A549 (cell line): Measurements from ENCODE around the gene DPY19L3. TPM values are rescaled to one million over a fixed set of nuclear protein-coding genes. Genes with fewer than 3 reads are reported as not detected.

Experiments used
- ATAC-seq, 2 experiments: fragments of 200-7000 bp in 1 of 2; fragments of >200 bp in 1 of 2; cut with Nextera tagmentation in 1 of 2; cut with Tn5 transposase in 1 of 2; 3 replicates each; pipeline versions ENCODE4 v1.8.0 to v1.9.1; 2018 to 2020; ENCODE audit warnings: mild to moderate bottlenecking in 1 of 2, moderate library complexity in 1 of 2
- CTCF ChIA-PET: fragments of 300-600 bp; sonication (Branson Sonifier 250); formaldehyde crosslinking; extraction: SDS; loops from one replicate; lab custom pipeline; 2021; ENCODE audit warnings: antibody characterized with exemption, inconsistent platforms; lab: Yijun Ruan, JAX
- POLR2A ChIA-PET: fragments of 350-600 bp; formaldehyde crosslinking; extraction: SDS; loops from one replicate; lab custom pipeline; 2021; ENCODE audit warnings: antibody characterized with exemption, inconsistent platforms; lab: Yijun Ruan, JAX
- DNase-seq, 2 experiments: peaks; one replicate each; pipeline versions ENCODE4 v3.0.0 to v3.0.0-alpha.2; 2011 to 2016; ENCODE audit warnings: low read depth in 1 of 2, low spot score in 1 of 2
- FAIRE-seq: peaks from 2 replicates; lab custom pipeline; 2011; peaks lifted over from hg19 to GRCh38; lab: Jason Lieb, UNC
- H3K27ac ChIP-seq, 2 experiments: fragments of >200 bp; sonication (Bioruptor Twin); formaldehyde crosslinking; 3 replicates each; pipeline ENCODE4 v1.5.1; 2016 to 2017
- H3K4me1 ChIP-seq: fragments of >200 bp; sonication (Bioruptor Twin); formaldehyde crosslinking; 3 replicates; pipeline ENCODE4 v1.6.1; 2016
- H3K4me2 ChIP-seq: fragments of >200 bp; sonication (Bioruptor Twin); formaldehyde crosslinking; 3 replicates; pipeline ENCODE4 v1.6.1; 2016
- H3K4me3 ChIP-seq: fragments of >200 bp; sonication (Bioruptor Twin); formaldehyde crosslinking; 3 replicates; pipeline ENCODE4 v1.5.1; 2016
- H3K9me3 ChIP-seq: fragments of >200 bp; sonication (Bioruptor Twin); formaldehyde crosslinking; 3 replicates; pipeline ENCODE4 v1.6.1; 2016
- ATOH8 ChIP-seq: fragments of 250-450 bp; sonication (Bioruptor Pico); IDR thresholded peaks from 2 replicates; pipeline ENCODE4 v1.5.0; 2020; ENCODE audit warnings: low read depth, mild to moderate bottlenecking, moderate library complexity
- BHLHE40 ChIP-seq: IDR thresholded peaks from 2 replicates; pipeline ENCODE4 v1.6.1; 2012; ENCODE audit warnings: low read depth, low read length, inconsistent platforms
- CBX2 ChIP-seq: fragments of 200-600 bp; sonication (generic); IDR thresholded peaks from 2 replicates; pipeline ENCODE4 v1.6.1; 2016; ENCODE audit warnings: low read depth, mild to moderate bottlenecking, borderline replicate concordance
- CBX8 ChIP-seq: fragments of 200-600 bp; sonication (generic); IDR thresholded peaks from 2 replicates; pipeline ENCODE4 v1.6.1; 2016
- CEBPB ChIP-seq, 2 experiments: fragments of >200 bp in 1 of 2; sonication (Bioruptor Twin) in 1 of 2; formaldehyde crosslinking in 1 of 2; IDR thresholded peaks; 2 replicates each; pipeline ENCODE4 v1.6.1; 2012 to 2016
- EHF ChIP-seq: fragments of 250-450 bp; sonication (Bioruptor Pico); IDR thresholded peaks from 2 replicates; pipeline ENCODE4 v1.5.0; 2020; ENCODE audit warnings: mild to moderate bottlenecking
- EHMT2 ChIP-seq: fragments of 200-600 bp; sonication (generic); IDR thresholded peaks from 2 replicates; pipeline ENCODE4 v1.6.1; 2016; ENCODE audit warnings: antibody characterized with exemption, low read depth, mild to moderate bottlenecking, moderate library complexity
- EP300 ChIP-seq, 2 experiments: fragments of >200 bp; sonication (Bioruptor Twin); formaldehyde crosslinking; IDR thresholded peaks; 2 replicates in 1 of 2; 3 replicates in 1 of 2; pipeline ENCODE4 v1.6.1; 2016 to 2017
- ESRRA ChIP-seq: fragments of 150-350 bp; IDR thresholded peaks from 2 replicates; pipeline ENCODE4 v1.6.1; 2014; ENCODE audit warnings: mild to moderate bottlenecking, low read length, borderline replicate concordance
- FOSL2 ChIP-seq, 2 experiments: fragments of 450-650 bp in 1 of 2; fragments of >200 bp in 1 of 2; sonication (Bioruptor Twin) in 1 of 2; formaldehyde crosslinking; IDR thresholded peaks; 2 replicates each; pipeline versions ENCODE4 v1.5.0 to v1.6.1; 2016 to 2020; ENCODE audit warnings: mild to moderate bottlenecking in 1 of 2, moderate library complexity in 1 of 2
- HEYL ChIP-seq: fragments of 250-450 bp; sonication (Bioruptor Pico); IDR thresholded peaks from 2 replicates; pipeline ENCODE4 v1.8.0; 2021; ENCODE audit warnings: mild to moderate bottlenecking, moderate library complexity
- HOXA7 ChIP-seq: fragments of 250-450 bp; sonication (Bioruptor Pico); IDR thresholded peaks from 2 replicates; pipeline ENCODE4 v1.5.0; 2020; ENCODE audit warnings: mild to moderate bottlenecking, moderate library complexity
- HOXB13 ChIP-seq: fragments of 250-450 bp; sonication (Bioruptor Pico); IDR thresholded peaks from 2 replicates; pipeline ENCODE4 v1.5.0; 2020; ENCODE audit warnings: low read depth, mild to moderate bottlenecking, moderate library complexity
- HOXB5 ChIP-seq: fragments of 250-450 bp; sonication (Bioruptor Pico); IDR thresholded peaks from 2 replicates; pipeline ENCODE4 v1.5.0; 2020; ENCODE audit warnings: mild to moderate bottlenecking, moderate library complexity
- JUN ChIP-seq, 2 experiments: fragments of >200 bp; sonication (Bioruptor Twin); formaldehyde crosslinking; IDR thresholded peaks; 2 replicates in 1 of 2; 3 replicates in 1 of 2; pipeline ENCODE4 v1.6.1; 2016 to 2017
- KDM1A ChIP-seq: fragments of 200-600 bp; sonication (generic); IDR thresholded peaks from 2 replicates; pipeline ENCODE4 v1.6.1; 2016; ENCODE audit warnings: low read depth, mild to moderate bottlenecking
- MAFK ChIP-seq: fragments of 450-650 bp; IDR thresholded peaks from 2 replicates; pipeline ENCODE4 v1.6.1; 2014; ENCODE audit not compliant: partially characterized antibody
- MAZ ChIP-seq: fragments of 150-350 bp; IDR thresholded peaks from 2 replicates; pipeline ENCODE4 v1.6.1; 2014; ENCODE audit warnings: antibody characterized with exemption, low read depth, low read length, borderline replicate concordance
- NR3C1 ChIP-seq: fragments of >200 bp; sonication (Bioruptor Twin); formaldehyde crosslinking; IDR thresholded peaks from 3 replicates; pipeline ENCODE4 v1.6.1; 2017
- PHF8 ChIP-seq: fragments of 200-600 bp; sonication (generic); IDR thresholded peaks from 2 replicates; pipeline ENCODE4 v1.6.1; 2016; ENCODE audit warnings: low read depth, mild to moderate bottlenecking, antibody characterized with exemption, moderate library complexity, borderline replicate concordance
- RARB ChIP-seq: fragments of 250-450 bp; sonication (Bioruptor Pico); IDR thresholded peaks from 2 replicates; pipeline ENCODE4 v1.8.0; 2021; ENCODE audit warnings: mild to moderate bottlenecking, moderate library complexity
- SREBF2 ChIP-seq: fragments of 450-650 bp; IDR thresholded peaks from 2 replicates; pipeline ENCODE4 v1.6.1; 2014; ENCODE audit warnings: mild to moderate bottlenecking, moderate library complexity
- TFCP2L1 ChIP-seq: fragments of 250-450 bp; sonication (Bioruptor Pico); IDR thresholded peaks from 2 replicates; pipeline ENCODE4 v1.5.0; 2021; ENCODE audit warnings: mild to moderate bottlenecking
- ZC3H11A ChIP-seq: fragments of 450-650 bp; IDR thresholded peaks from 2 replicates; pipeline ENCODE4 v1.6.1; 2014; ENCODE audit warnings: antibody characterized with exemption, mild to moderate bottlenecking
- ZFP36 ChIP-seq: fragments of 450-650 bp; IDR thresholded peaks from 2 replicates; pipeline ENCODE4 v1.6.1; 2014; ENCODE audit warnings: borderline replicate concordance; ENCODE audit not compliant: partially characterized antibody
- WGBS: methylation state at CpG from one replicate; pipeline ENCODE4 v1.1.6; 2017; ENCODE audit errors: missing lambda C conversion rate; 5-methylcytosine and 5-hydroxymethylcytosine counted together
- polyA plus RNA-seq, 4 experiments: library from polyadenylated mRNA; depleted of rRNA in 3 of 4; stranded (reverse); fragments of >200 nt; fragmentation: RNase III in 1 of 4; extraction: RNeasy Plus Mini Kit Qiagen cat#74134 plus additional on column Dnase treatment in 1 of 4; gene quantifications; 2 replicates in 3 of 4; 3 replicates in 1 of 4; pipeline ENCODE4 v1.2.3, GENCODE V29; 2011 to 2017
- TF ChIP-seq, protein P1 (sequence below): IDR thresholded peaks from 2 replicates; pipeline ENCODE4 v1.6.1; 2012
- TF ChIP-seq, protein P2 (sequence below): fragments of 250-450 bp; sonication (Bioruptor Pico); IDR thresholded peaks from 2 replicates; pipeline ENCODE4 v1.5.0; 2021; ENCODE audit warnings: mild to moderate bottlenecking, moderate library complexity, borderline replicate concordance
- TF ChIP-seq, protein P3 (sequence below): fragments of 150-350 bp; IDR thresholded peaks from 2 replicates; pipeline ENCODE4 v1.6.1; 2014; ENCODE audit warnings: low read depth, mild to moderate bottlenecking, low read length

DPY19L3 gene
- polyA plus RNA-seq, 2 of the 4 experiments (the other 2 are of a cell fraction) = 15.7 to 28.9 TPM

DNA sequence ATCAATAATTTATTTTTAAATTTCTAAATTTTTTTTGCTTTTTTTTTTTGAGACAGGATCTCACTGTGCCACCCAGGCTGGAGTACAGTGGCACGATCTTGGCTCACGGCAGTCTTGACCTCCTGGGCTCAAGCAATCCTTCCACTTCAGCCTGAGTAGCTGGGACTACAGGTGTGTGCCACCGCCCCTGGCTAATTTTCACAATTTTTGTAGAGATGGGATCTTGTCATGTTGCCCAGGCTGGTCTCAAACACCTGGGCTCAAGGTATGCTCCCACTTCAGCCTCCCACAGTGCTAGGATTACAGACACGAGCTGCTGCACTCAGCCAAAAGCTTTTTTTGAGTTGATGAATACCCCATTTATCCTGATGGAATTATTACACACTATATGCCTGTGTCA, 50.8 kb downstream of the DPY19L3 start:
- Histone ChIP-seq H3K27ac (no peak overlapping the region), H3K4me2 (no peak overlapping the region), H3K4me1 (no peaks in the 10 kb centered on the region), H3K4me3 (no peak overlapping the region), H3K9me3 (no peaks in the 10 kb centered on the region)
- ChIA-PET POLR2A (no interaction called here), CTCF (interaction anchor here (0.7 to 1.3 kb wide), 4 partner anchors 9 to 42 kb away, joined by 3 read pairs; no protein-coding TSS in a partner anchor)
- DNase-seq (no peak), ATAC-seq (no peak), FAIRE-seq (no peak)
- TF ChIP-seq BHLHE40 = no peak
- TF ChIP-seq, protein P1, sequence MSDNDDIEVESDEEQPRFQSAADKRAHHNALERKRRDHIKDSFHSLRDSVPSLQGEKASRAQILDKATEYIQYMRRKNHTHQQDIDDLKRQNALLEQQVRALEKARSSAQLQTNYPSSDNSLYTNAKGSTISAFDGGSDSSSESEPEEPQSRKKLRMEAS = no peak
- TF ChIP-seq HOXB13 (CRISPR knock-in tag) = no peak
- no peak for TF ChIP-seq PHF8
- TF ChIP-seq RARB (CRISPR knock-in tag) = no peak
- TF ChIP-seq CBX8 = no peak
- no peak for TF ChIP-seq CEBPB (IDR thresholded peaks at IDR 0.05)
- TF ChIP-seq HEYL (CRISPR knock-in tag) = no peak
- TF ChIP-seq HOXA7 (CRISPR knock-in tag) = no peak
- TF ChIP-seq CBX2 = no peak
- TF ChIP-seq, protein P2, sequence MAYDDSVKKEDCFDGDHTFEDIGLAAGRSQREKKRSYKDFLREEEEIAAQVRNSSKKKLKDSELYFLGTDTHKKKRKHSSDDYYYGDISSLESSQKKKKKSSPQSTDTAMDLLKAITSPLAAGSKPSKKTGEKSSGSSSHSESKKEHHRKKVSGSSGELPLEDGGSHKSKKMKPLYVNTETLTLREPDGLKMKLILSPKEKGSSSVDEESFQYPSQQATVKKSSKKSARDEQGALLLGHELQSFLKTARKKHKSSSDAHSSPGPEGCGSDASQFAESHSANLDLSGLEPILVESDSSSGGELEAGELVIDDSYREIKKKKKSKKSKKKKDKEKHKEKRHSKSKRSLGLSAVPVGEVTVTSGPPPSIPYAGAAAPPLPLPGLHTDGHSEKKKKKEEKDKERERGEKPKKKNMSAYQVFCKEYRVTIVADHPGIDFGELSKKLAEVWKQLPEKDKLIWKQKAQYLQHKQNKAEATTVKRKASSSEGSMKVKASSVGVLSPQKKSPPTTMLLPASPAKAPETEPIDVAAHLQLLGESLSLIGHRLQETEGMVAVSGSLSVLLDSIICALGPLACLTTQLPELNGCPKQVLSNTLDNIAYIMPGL = no peak
- no peak for TF ChIP-seq EHMT2
- TF ChIP-seq MAZ = no peak
- TF ChIP-seq EHF (CRISPR knock-in tag) = no peak
- 97% methylated on average over 4 of the region's 4 CpGs for WGBS

GRCh38 chr19:32457571-32458158, 52.1 kb downstream of the DPY19L3 start:
- Histone ChIP-seq H3K4me1 (no peaks in the 10 kb centered on the region), H3K9me3 (no peaks in the 10 kb centered on the region), H3K27ac (no peak overlapping the region), H3K4me3 (no peak overlapping the region), H3K4me2 (no peak overlapping the region)
- ATAC-seq (no peak), DNase-seq (no peak), FAIRE-seq (no peak)
- CTCF ChIA-PET = interaction anchor here (1.2 to 1.3 kb wide), 2 partner anchors 13 to 37 kb away, joined by 3 read pairs; no protein-coding TSS in a partner anchor
- 89% methylated on average over 5 of the region's 5 CpGs for WGBS
- POLR2A ChIA-PET = no interaction called here
- no peak for TF ChIP-seq TFCP2L1 (CRISPR knock-in tag)

- no peaks in the 10 kb centered on the region for H3K9me3 ChIP-seq
- no peak for DNase-seq
- ATAC-seq = no peak
- ChIA-PET CTCF (interaction anchor here (1.0 kb wide), 1 partner anchor 15 kb away, joined by 4 read pairs; no protein-coding TSS in a partner anchor), POLR2A (no interaction called here)
- no peak for FAIRE-seq
- no peaks in the 10 kb centered on the region for H3K4me1 ChIP-seq
- H3K4me2 ChIP-seq = no peak overlapping the region
- 69% methylated on average over 4 of the region's 4 CpGs for WGBS
- TF ChIP-seq RARB (CRISPR knock-in tag) (no peak), HOXB13 (CRISPR knock-in tag) (no peak), TFCP2L1 (CRISPR knock-in tag) (no peak), HOXB5 (no peak), SREBF2 (no peak), FOSL2 (IDR thresholded peaks at IDR 0.05) (no peak), FOSL2 (CRISPR knock-in tag; IDR thresholded peaks at IDR 0.05) (no peak), EHF (CRISPR knock-in tag) (no peak), ZFP36 (no peak), EP300 (IDR thresholded peaks at IDR 0.05) (no peak), MAFK (no peak), ESRRA (no peak), ZC3H11A (no peak), JUN (IDR thresholded peaks at IDR 0.05) (no peak), NR3C1 (no peak), KDM1A (no peak), ATOH8 (CRISPR knock-in tag) (no peak)
- TF ChIP-seq, protein P3, sequence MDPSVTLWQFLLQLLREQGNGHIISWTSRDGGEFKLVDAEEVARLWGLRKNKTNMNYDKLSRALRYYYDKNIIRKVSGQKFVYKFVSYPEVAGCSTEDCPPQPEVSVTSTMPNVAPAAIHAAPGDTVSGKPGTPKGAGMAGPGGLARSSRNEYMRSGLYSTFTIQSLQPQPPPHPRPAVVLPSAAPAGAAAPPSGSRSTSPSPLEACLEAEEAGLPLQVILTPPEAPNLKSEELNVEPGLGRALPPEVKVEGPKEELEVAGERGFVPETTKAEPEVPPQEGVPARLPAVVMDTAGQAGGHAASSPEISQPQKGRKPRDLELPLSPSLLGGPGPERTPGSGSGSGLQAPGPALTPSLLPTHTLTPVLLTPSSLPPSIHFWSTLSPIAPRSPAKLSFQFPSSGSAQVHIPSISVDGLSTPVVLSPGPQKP = no peak
- TF ChIP-seq, protein P1 = no peak
- no peak overlapping the region for H3K4me3 ChIP-seq
- H3K27ac ChIP-seq = no peak overlapping the region
Measured at GRCh38 chr19:32458500-32459123, 53.0 kb downstream of the DPY19L3 start.
